ENCODE measurements around the gene ATP6V1A. TPM values are rescaled to one million over a fixed set of nuclear protein-coding genes. Genes with fewer than 3 reads are reported as not detected.
"Not testable (repeated sequence)": the region's sequence is repeated elsewhere in the genome, so short reads cannot be mapped to it uniquely, and the experiment has no call there.

ATP6V1A gene
- polyA plus RNA-seq, 3 donors = 97.7 to 103 (median 103) TPM

GRCh38 chr3:113812854-113813253 lies 66.0 kb downstream of the ATP6V1A start:
- no peak for DNase-seq (ENCODE audit: low read depth in 3 of 3, low spot score in 2 of 3)

GRCh38 chr3:113819866-113820265 lies 73.0 kb downstream of the ATP6V1A start:
- no peak for DNase-seq (ENCODE audit: low read depth in 3 of 3, low spot score in 2 of 3)

DNA sequence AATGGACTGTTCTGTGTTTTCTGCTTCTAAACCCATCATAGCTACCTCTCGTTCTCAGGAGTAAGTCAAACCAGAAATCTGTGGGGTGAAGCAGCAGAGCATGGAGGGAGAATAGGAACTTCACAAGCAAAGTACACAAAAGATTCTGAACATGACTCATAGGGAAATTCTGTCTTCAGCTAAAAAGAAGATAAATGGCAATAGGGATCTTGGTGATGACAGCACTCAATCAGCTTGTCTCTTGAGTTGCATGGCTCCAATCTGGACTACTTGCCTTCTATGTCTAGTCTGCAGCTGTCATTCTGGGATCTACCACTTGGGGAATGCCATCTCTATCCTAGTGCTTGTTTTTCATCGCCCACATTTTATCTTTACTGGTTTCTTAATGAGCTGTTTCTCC lies 78.3 kb downstream of the ATP6V1A start:
- DNase-seq (ENCODE audit: low read depth in 3 of 3, low spot score in 2 of 3) = no peak

- DNase-seq (ENCODE audit: low read depth in 3 of 3, low spot score in 2 of 3) = no peak
Measured at GRCh38 chr3:113828600-113828999, 81.8 kb downstream of the ATP6V1A start.

GRCh38 chr3:113829576-113830354 lies 82.9 kb downstream of the ATP6V1A start:
- DNase-seq (ENCODE audit: low read depth in 3 of 3, low spot score in 2 of 3) = no peak

GRCh38 chr3:113831103-113831355 lies 84.2 kb downstream of the ATP6V1A start:
- no peak for DNase-seq (ENCODE audit: low read depth in 3 of 3, low spot score in 2 of 3)

- no peak for DNase-seq (ENCODE audit: low read depth in 3 of 3, low spot score in 2 of 3)
Measured at GRCh38 chr3:113832477-113833164, 85.8 kb downstream of the ATP6V1A start.

GRCh38 chr3:113834983-113835382 lies 88.1 kb downstream of the ATP6V1A start:
- no peak for DNase-seq (ENCODE audit: low read depth in 3 of 3, low spot score in 2 of 3)

GRCh38 chr3:113838631-113839209 lies 91.9 kb downstream of the ATP6V1A start, which contains the start of gene GRAMD1C:
GRAMD1C (plus strand) TSS chr3:113838788; CDS start chr3:113838910, 122 bp downstream.
- peak; percentile 69 to 84 (median 76) for DNase-seq (ENCODE audit: low read depth in 3 of 3, low spot score in 2 of 3)

DNA sequence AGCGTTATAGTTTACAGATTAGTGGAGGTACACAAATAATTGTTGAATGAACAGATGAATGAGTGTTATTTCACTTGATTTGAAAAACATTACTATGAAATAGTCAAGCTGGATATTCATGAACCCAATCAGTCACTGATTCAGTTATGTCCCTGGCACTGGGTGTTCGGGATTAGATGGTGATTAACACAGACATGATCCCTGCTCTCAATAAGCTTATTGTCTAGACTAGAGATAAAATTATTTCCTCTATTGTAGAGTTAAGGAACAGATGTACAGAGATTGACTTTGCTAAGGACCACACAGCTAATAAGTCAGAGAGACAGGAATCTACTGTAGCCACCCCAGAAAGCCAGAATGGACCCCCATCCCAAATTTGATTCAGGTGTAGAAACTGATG lies 92.7 kb downstream of the ATP6V1A start:
- DNase-seq (ENCODE audit: low read depth in 3 of 3, low spot score in 2 of 3) = no peak

DNA sequence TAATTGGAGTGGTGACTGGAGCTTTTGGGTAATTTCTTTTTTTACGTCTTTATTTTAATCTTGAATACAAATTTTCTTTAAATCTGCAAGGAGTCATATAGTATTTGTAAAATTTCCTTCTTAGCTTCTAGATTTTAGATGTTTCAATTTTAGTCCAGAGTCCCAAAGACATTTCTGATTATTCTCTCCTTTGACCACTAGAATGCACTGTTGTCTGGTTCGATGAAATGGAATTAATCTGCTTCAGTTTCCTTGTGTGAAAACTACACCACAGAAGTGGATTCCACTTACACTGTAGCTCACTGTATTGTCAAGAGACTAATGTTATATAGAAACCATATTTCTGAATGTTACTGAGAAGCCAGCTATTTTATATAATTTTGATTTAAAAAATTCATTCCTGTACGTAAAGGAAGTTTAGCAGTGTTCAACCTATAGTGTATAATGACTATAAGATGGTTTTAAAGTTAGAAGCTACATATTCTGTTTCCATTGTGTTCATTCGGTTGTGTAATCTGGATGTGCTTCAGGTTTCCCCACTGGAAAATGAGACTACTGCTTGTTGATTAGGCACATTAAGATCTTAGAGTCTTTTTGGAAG lies 97.9 kb downstream of the ATP6V1A start:
- peak in 1 of 3 donors; percentile 29 for DNase-seq (ENCODE audit: low read depth in 3 of 3, low spot score in 2 of 3)

DNA sequence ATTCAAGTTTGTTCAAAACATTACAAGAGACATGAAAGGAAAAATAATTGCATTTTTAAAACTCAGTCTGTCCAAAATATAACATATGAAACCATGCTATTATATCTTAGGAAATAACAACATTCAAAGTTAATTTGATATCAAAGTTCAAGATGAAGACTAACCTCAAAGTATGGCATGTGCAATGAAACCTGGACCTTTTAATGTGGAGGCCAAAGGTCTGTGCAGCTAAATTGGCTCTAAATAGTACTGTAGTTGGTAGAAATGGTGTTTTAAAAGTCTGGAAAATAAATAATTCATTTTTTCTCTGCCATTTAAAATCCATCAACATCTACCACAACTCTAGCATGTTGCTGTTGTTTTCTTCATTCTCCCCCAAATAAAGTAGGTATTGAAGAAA lies 100.4 kb downstream of the ATP6V1A start:
- DNase-seq (ENCODE audit: low read depth in 3 of 3, low spot score in 2 of 3) = no peak

- no peak for DNase-seq (ENCODE audit: low read depth in 3 of 3, low spot score in 2 of 3)
Measured at GRCh38 chr3:113847664-113848461, 101.0 kb downstream of the ATP6V1A start.

DNA sequence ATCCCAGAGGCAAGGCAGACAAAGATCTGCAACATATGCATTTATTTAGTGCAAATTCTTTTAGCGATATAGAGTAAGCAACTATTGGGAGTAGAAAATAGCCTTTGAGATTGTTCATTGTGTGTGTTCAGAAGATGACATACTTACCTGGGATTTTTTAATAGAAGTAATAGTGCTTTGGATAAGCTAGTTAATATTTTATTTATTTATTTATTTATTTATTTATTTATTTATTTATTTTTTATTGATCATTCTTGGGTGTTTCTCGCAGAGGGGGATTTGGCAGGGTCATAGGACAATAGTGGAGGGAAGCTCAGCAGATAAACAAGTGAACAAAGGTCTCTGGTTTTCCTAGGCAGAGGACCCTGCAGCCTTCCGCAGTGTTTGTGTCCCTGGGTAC lies 102.2 kb downstream of the ATP6V1A start:
- not testable (repeated sequence) for DNase-seq (ENCODE audit: low read depth in 3 of 3, low spot score in 2 of 3)

DNA sequence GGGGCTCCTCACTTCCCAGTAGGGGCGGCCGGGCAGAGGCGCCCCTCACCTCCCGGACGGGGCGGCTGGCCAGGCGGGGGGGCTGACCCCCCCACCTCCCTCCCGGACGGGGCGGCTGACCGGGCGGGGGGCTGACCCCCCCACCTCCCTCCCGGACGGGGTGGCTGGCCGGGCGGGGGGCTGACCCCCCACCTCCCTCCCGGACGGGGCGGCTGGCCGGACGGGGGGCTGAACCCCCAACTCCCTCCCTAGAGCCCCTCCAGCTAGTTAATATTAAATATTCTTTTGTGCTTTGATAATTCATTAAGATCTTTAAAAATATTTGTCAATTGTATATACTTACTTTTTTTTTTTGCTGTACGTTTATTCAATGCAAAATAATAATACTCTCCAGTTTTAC lies 103.0 kb downstream of the ATP6V1A start:
- DNase-seq (ENCODE audit: low read depth in 3 of 3, low spot score in 2 of 3) = not testable (repeated sequence)

DNA sequence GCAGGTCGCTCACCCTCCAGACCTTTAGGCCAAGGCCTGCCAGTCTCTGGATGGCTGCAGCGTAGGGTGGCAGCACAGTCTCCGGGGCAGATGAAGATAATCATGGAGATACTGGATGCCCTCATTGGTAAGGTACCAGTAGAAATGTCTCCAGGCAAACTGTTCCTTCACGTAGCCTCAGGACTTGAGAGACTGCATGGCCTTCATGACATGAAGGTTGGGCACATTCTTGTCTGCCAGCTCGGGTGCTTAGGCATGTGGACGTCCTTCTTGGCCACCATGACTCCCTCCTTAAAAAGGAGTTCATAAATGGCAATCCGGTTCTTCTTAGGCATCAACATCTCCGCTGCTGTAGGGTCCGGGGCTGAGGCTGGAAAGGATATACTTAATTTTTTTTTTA lies 103.6 kb downstream of the ATP6V1A start:
- DNase-seq (ENCODE audit: low read depth in 3 of 3, low spot score in 2 of 3) = not testable (repeated sequence)

DNA sequence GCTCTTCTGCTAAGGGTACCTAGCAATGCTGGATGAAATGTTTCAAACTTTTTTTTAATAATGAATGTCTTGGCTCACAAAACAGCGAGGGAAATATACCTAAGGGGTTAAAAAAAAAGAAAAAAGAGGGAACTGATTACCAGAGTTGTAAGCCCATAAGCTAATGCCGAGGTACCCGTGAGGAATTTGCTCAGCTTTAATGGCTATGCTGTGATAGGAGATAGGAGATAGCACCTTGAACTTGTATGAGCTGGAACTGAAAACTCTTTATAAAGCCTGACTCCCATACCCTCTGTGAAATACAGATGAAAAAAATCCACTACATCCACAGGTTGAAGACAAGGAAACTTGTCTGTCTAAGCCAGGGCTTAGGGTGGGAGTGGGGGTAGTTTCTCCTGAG lies 105.7 kb downstream of the ATP6V1A start:
- no peak for DNase-seq (ENCODE audit: low read depth in 3 of 3, low spot score in 2 of 3)

Measured in right renal cortex interstitium (tissue), 3 donors.